OCI-LY3 (cell line): ENCODE measurements around the gene GNAI1.

Source experiments
- CTCF ChIP-seq: fragments of 200-600, 300-600 bp; sonication (generic); IDR thresholded peaks from 2 replicates; pipeline ENCODE4 v1.5.1; 2014; ENCODE audit warnings: antibody characterized with exemption, low read length, low read depth
- EZH2phosphoT487 ChIP-seq: fragments of 200-600 bp; shearing (Covaris generic); IDR thresholded peaks from 2 replicates; pipeline ENCODE4 v1.6.1; 2018; ENCODE audit warnings: antibody characterized with exemption, mixed run types, low read depth

- no peak for TF ChIP-seq CTCF
- TF ChIP-seq EZH2phosphoT487: no peak
Measured at GRCh38 chr7:80107278-80107677, 27.4 kb upstream of the GNAI1 start.
